Erythroblast (primary cell): ENCODE results near the gene GPR26.

ENCODE experiments used
- GATA1 ChIP-seq: IDR thresholded peaks from 2 replicates; pipeline ENCODE4 v1.6.1; 2011; ENCODE audit warnings: low read depth, mild to moderate bottlenecking, control low read depth, low read length, moderate library complexity
- POLR2A ChIP-seq: IDR thresholded peaks from 2 replicates; pipeline ENCODE4 v1.6.1; 2011; ENCODE audit warnings: mild to moderate bottlenecking, low read length

- TF ChIP-seq POLR2A (no peak), GATA1 (no peak)
These were observed 49.4 kb downstream of the GPR26 start for GRCh38 chr10:123715546-123715945.
